GM21528 (cell line): ENCODE measurements around the gene GSC2.

ENCODE experiments used
- ATAC-seq: cut with Tn5 transposase; IDR thresholded peaks from one replicate; pipeline ENCODE4 v1.9.1; 2021; ENCODE audit warnings: mild to moderate bottlenecking, moderate library complexity; ENCODE audit not compliant: unreplicated experiment, low FRiP score

GSC2 gene

GRCh38 chr22:19123936-19124335 lies 26.2 kb downstream of the GSC2 start:
- no peak for ATAC-seq

GRCh38 chr22:19122752-19123492 lies 27.2 kb downstream of the GSC2 start:
- ATAC-seq, result no peak

GRCh38 chr22:19122143-19122751 lies 27.8 kb downstream of the GSC2 start, which contains the start of gene DGCR2:
TSS of gene DGCR2 (minus strand) at chr22:19122412. CDS start at chr22:19122206, 206 bp downstream.
- ATAC-seq, result peak; percentile 62

GRCh38 chr22:19121631-19122142 lies 28.4 kb downstream of the GSC2 start:
- ATAC-seq, result peak; percentile 28

- peak; percentile 6 for ATAC-seq
These were observed 29.1 kb downstream of the GSC2 start for GRCh38 chr22:19120829-19121630.

GRCh38 chr22:19119949-19120348 lies 30.1 kb downstream of the GSC2 start:
- ATAC-seq, result no peak

- no peak for ATAC-seq
These were observed 31.7 kb downstream of the GSC2 start for GRCh38 chr22:19118329-19118880.

- ATAC-seq, result no peak
These were observed 33.0 kb downstream of the GSC2 start for GRCh38 chr22:19117111-19117512.

- ATAC-seq, result no peak
These were observed 34.5 kb downstream of the GSC2 start for GRCh38 chr22:19115628-19116027.

- no peak for ATAC-seq
These were observed 35.0 kb downstream of the GSC2 start for GRCh38 chr22:19114984-19115552.

- no peak for ATAC-seq
These were observed 36.7 kb downstream of the GSC2 start for GRCh38 chr22:19113429-19113828.

GRCh38 chr22:19111584-19111983 lies 38.5 kb downstream of the GSC2 start:
- ATAC-seq, result no peak

GRCh38 chr22:19111140-19111539 lies 39.0 kb downstream of the GSC2 start:
- no peak for ATAC-seq

GRCh38 chr22:19110646-19111045 lies 39.4 kb downstream of the GSC2 start:
- no peak for ATAC-seq

GRCh38 chr22:19110064-19110458 lies 40.0 kb downstream of the GSC2 start:
- ATAC-seq, result no peak

GRCh38 chr22:19109198-19110063 lies 40.7 kb downstream of the GSC2 start:
- ATAC-seq, result peak; percentile 74

- no peak for ATAC-seq
These were observed 41.3 kb downstream of the GSC2 start for GRCh38 chr22:19108807-19109197.

GRCh38 chr22:19107730-19108074 lies 42.4 kb downstream of the GSC2 start:
- no peak for ATAC-seq

- ATAC-seq, result no peak
These were observed 43.0 kb downstream of the GSC2 start for GRCh38 chr22:19106886-19107729.
